Ovary (tissue), 3 donors: ENCODE data around the gene UBAP1L.

Experiments used
- EP300 ChIP-seq: sonication (generic); formaldehyde crosslinking; IDR thresholded peaks from one replicate; pipeline ENCODE4 v1.6.1; 2017; ENCODE audit warnings: antibody characterized with exemption
- POLR2A ChIP-seq: fragments of 450-650 bp; IDR thresholded peaks from one replicate; pipeline ENCODE4 v1.6.1; 2017; ENCODE audit warnings: antibody characterized with exemption, mild to moderate bottlenecking, moderate library complexity
- TF ChIP-seq, protein P1 (sequence below), 3 donors: fragments of 450-650 bp in 2 of 3; fragments of 200-600 bp in 1 of 3; IDR thresholded peaks; one replicate each; pipeline versions ENCODE4 v1.5.1 to v1.8.0; 2016 to 2022; ENCODE audit warnings: antibody characterized with exemption in 3 of 3, mild to moderate bottlenecking in 1 of 3
- donor health status: DM: no; HTN: no; CAD: no.

DNA sequence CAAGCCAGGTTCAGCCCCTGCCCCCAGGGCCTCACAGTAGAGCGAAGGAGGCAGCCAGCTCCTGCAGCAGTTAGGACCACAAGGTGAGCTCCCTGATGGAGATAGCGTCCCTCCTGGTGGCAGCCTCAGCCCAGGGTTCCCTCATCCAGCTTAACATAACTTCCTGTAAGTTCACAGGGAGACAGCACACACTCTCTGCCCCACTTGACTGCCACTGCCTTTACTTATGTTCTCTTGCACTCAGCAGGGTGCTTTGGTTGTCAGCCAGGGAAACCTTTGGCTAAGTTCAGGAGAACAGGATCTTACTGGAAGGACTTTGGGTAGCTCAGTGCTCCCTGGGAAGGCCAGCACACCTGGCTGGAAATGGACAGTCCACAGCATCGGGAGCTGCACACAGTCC, 27.6 kb downstream of the UBAP1L start:
- TF ChIP-seq EP300 (no peak), POLR2A (no peak)
- TF ChIP-seq, protein P1, sequence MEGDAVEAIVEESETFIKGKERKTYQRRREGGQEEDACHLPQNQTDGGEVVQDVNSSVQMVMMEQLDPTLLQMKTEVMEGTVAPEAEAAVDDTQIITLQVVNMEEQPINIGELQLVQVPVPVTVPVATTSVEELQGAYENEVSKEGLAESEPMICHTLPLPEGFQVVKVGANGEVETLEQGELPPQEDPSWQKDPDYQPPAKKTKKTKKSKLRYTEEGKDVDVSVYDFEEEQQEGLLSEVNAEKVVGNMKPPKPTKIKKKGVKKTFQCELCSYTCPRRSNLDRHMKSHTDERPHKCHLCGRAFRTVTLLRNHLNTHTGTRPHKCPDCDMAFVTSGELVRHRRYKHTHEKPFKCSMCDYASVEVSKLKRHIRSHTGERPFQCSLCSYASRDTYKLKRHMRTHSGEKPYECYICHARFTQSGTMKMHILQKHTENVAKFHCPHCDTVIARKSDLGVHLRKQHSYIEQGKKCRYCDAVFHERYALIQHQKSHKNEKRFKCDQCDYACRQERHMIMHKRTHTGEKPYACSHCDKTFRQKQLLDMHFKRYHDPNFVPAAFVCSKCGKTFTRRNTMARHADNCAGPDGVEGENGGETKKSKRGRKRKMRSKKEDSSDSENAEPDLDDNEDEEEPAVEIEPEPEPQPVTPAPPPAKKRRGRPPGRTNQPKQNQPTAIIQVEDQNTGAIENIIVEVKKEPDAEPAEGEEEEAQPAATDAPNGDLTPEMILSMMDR (IDR thresholded peaks at IDR 0.05), result no peak
